ENCODE data around the gene TLR5. TPM values are rescaled to one million over a fixed set of nuclear protein-coding genes. Genes with fewer than 3 reads are reported as not detected.

The TLR5 gene, protein sequence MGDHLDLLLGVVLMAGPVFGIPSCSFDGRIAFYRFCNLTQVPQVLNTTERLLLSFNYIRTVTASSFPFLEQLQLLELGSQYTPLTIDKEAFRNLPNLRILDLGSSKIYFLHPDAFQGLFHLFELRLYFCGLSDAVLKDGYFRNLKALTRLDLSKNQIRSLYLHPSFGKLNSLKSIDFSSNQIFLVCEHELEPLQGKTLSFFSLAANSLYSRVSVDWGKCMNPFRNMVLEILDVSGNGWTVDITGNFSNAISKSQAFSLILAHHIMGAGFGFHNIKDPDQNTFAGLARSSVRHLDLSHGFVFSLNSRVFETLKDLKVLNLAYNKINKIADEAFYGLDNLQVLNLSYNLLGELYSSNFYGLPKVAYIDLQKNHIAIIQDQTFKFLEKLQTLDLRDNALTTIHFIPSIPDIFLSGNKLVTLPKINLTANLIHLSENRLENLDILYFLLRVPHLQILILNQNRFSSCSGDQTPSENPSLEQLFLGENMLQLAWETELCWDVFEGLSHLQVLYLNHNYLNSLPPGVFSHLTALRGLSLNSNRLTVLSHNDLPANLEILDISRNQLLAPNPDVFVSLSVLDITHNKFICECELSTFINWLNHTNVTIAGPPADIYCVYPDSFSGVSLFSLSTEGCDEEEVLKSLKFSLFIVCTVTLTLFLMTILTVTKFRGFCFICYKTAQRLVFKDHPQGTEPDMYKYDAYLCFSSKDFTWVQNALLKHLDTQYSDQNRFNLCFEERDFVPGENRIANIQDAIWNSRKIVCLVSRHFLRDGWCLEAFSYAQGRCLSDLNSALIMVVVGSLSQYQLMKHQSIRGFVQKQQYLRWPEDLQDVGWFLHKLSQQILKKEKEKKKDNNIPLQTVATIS
- 31.3 TPM for total RNA-seq
- polyA plus RNA-seq (ENCODE audit: insufficient read depth, low read depth, low replicate concordance) = 3.7 TPM
- long read RNA-seq, donor 1 = 0 reads
- long read RNA-seq, donor 2, full-length matches to known transcripts = 1 of 1 reads
- long read RNA-seq, donor 2, partial matches to known transcripts = 0 of 1 reads
- long read RNA-seq, donor 2, other reads (novel, unspliced or antisense) = 0 of 1 reads
- long read RNA-seq, donor 3 = 0 reads
- long read RNA-seq, donor 4 = 0 reads
- long read RNA-seq, donor 5 = 0 reads
- long read RNA-seq, donor 6 = 0 reads
- long read RNA-seq, donor 7, partial matches to known transcripts = 3 of 29 reads
- long read RNA-seq, donor 7, other reads (novel, unspliced or antisense) = 24 of 29 reads
- long read RNA-seq, donor 8 = 0 reads
- long read RNA-seq, donor 9 = 0 reads
- long read RNA-seq, donor 10 = 0 reads

- intact Hi-C loops (cut with DNase I) = no loop called here
- FAIRE-seq = no peak
- peak within 1 kb of the TSS; percentile 5 to 69 (median 55) for H3K9ac ChIP-seq (ENCODE audit: low read length in 3 of 3)
Observed at GRCh38 chr1:223142795-223143536, at the start of gene TLR5. TLR5 (minus strand) TSS chr1:223143248; CDS start chr1:223113031, 30,217 bp downstream.

GRCh38 chr1:223189903-223190724, 47.1 kb upstream of the TLR5 start:
- H3K27me3 ChIP-seq (ENCODE audit: control insufficient read depth, insufficient read depth, low read length) = no peaks in the 10 kb centered on the region
- H3K9ac ChIP-seq (ENCODE audit: low read length in 3 of 3) = no peak overlapping the region
- no peaks in the 10 kb centered on the region for H3K9me3 ChIP-seq (ENCODE audit: control insufficient read depth in 2 of 3, insufficient read depth in 1 of 3, low read length in 3 of 3)
- intact Hi-C loops (cut with DNase I) = no loop called here
- DNase-seq (no peak), FAIRE-seq (no peak)
- no peaks in the 10 kb centered on the region for H3K36me3 ChIP-seq (ENCODE audit: control insufficient read depth in 2 of 3, insufficient read depth in 3 of 3, low read length in 3 of 3)
- no peak for TF ChIP-seq CTCF (IDR thresholded peaks at IDR 0.05; ENCODE audit: borderline replicate concordance, extremely low read depth, insufficient read depth)
- H3K4me1 ChIP-seq (ENCODE audit: control insufficient read depth in 2 of 3, insufficient read depth in 2 of 3, low read depth in 1 of 3, low read length in 3 of 3) = peaks cover 0 to 2% (median 0%) of the 10 kb centered on the region in 3 donors
- no peak overlapping the region for H3K4me3 ChIP-seq (ENCODE audit: low read length in 3 of 3)
- H3K27ac ChIP-seq (ENCODE audit: low read depth in 2 of 2, low read length in 2 of 2) = no peak overlapping the region

More at GRCh38 chr1:223142795-223143536, at the start of gene TLR5:
- peak; percentile 84 to 95 (median 89) for DNase-seq
- Histone ChIP-seq H3K27me3 (ENCODE audit: control insufficient read depth, insufficient read depth, low read length) (no peaks in the 10 kb centered on the region), H3K4me1 (ENCODE audit: control insufficient read depth in 2 of 3, insufficient read depth in 2 of 3, low read depth in 1 of 3, low read length in 3 of 3) (peaks cover 0 to 18% (median 10%) of the 10 kb centered on the region in 3 donors), H3K27ac (ENCODE audit: low read depth in 2 of 2, low read length in 2 of 2) (peak within 1 kb of the TSS; percentile 53 to 67), H3K4me3 (ENCODE audit: low read length in 3 of 3) (peak within 1 kb of the TSS; percentile 44 to 69 (median 66)), H3K9me3 (ENCODE audit: control insufficient read depth in 2 of 3, insufficient read depth in 1 of 3, low read length in 3 of 3) (no peaks in the 10 kb centered on the region), H3K36me3 (ENCODE audit: control insufficient read depth in 2 of 3, insufficient read depth in 3 of 3, low read length in 3 of 3) (no peaks in the 10 kb centered on the region)
- TF ChIP-seq CTCF (IDR thresholded peaks at IDR 0.05; ENCODE audit: borderline replicate concordance, extremely low read depth, insufficient read depth) = peak; percentile 33

Measured in kidney (tissue), 22 donors.